GM12872 (cell line): ENCODE data around the gene SUN2.

Experiments
- TF ChIP-seq, protein P1 (sequence below): IDR thresholded peaks from 3 replicates; pipeline ENCODE4 v1.5.1; 2011; ENCODE audit warnings: low read depth, mild to moderate bottlenecking, low read length, moderate library complexity; ENCODE audit not compliant: insufficient read depth

Gene SUN2

DNA sequence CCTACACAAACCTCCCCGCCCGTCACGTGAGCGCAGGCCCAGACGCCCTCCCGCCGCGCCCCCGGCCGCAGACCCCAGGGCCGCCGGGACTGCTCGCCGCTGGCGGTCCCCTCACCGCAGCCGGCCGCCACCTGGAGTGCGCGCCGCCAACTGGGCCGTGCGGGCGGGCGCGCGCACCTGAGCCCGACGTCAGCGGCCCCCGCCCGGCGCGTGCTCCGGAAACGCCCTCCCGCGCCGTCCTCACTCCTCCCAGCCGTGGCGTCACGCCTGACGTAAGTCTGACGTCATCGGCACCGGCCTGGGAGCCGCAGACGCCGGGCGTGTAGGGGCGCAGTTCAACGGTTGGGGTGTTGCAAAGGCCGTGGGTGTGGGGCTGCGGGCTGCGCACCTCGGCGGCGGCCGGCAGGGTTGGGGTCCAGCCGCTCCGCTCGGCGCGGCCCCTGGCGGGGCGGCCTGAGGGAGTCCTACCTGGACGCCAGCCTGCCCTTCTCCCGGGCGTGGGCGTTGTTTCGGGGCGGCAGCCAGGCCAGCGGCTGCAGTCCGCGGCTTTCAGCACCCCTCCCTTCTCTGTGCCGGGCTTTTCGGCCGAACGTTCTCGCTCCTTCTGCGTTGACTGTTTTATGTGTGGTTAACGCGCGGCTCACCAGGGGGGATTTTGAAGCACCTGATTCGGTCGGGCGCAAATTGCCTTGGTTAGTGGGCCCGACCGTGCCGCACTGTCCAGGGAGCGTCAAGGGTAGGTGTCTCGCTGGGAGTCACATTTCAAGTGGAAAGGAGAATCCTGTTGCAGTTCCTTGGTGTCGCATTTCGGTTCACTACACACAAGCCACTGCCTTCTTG lies 54.8 kb downstream of the SUN2 start, which contains the start of gene JOSD1:
TSS of gene JOSD1 (minus strand) at position 155 of the 840 bp plus-strand sequence. CDS start 956 bp downstream, outside the sequence.
- TF ChIP-seq, protein P1, sequence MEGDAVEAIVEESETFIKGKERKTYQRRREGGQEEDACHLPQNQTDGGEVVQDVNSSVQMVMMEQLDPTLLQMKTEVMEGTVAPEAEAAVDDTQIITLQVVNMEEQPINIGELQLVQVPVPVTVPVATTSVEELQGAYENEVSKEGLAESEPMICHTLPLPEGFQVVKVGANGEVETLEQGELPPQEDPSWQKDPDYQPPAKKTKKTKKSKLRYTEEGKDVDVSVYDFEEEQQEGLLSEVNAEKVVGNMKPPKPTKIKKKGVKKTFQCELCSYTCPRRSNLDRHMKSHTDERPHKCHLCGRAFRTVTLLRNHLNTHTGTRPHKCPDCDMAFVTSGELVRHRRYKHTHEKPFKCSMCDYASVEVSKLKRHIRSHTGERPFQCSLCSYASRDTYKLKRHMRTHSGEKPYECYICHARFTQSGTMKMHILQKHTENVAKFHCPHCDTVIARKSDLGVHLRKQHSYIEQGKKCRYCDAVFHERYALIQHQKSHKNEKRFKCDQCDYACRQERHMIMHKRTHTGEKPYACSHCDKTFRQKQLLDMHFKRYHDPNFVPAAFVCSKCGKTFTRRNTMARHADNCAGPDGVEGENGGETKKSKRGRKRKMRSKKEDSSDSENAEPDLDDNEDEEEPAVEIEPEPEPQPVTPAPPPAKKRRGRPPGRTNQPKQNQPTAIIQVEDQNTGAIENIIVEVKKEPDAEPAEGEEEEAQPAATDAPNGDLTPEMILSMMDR = no peak

DNA sequence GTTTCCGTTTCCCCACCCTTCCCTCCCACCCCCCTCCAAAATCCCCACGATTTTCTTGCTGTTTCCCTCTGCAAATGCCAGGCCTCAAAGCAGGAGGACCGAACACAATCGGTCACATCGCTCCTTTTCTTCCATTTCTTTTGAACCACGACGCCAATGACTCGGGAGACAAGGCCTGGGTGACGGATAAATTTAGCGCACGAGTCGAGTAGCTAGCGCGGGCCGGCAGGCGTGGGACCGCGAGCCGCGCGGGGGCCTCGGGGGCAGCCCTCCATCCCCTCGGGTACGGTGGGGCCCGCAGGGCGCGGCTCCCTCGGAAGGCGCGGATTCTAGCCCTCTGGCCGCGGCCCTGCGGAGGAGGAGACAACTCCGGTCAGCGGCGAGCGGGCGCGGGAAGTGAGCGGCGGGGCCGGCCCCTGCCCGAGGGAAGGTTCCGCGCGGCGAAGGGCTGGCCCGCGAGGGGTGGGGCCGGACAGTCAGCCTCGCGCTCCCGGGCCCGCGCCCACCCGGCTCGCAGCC lies 55.5 kb downstream of the SUN2 start:
- TF ChIP-seq, protein P1 = no peak

DNA sequence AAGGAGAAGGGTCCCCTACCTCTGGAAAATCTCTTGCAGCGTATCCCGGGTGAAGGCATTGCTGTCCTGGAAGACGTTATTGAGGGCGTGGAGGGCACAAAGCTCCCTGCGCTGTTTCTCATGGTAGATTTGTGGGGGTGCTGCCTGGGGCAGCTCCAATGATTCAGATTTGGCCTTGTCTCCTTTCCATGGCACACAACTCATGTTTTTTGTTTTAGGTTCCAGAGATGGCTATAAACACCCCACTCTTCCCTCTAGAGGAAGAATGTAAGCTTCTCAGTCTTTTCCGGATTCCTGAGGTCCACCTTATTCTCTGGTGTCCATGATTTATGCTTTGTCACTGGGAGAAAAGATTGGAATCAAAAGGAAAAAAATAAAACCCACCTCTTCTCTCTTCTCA lies 56.0 kb downstream of the SUN2 start:
- TF ChIP-seq, protein P1 = no peak

DNA sequence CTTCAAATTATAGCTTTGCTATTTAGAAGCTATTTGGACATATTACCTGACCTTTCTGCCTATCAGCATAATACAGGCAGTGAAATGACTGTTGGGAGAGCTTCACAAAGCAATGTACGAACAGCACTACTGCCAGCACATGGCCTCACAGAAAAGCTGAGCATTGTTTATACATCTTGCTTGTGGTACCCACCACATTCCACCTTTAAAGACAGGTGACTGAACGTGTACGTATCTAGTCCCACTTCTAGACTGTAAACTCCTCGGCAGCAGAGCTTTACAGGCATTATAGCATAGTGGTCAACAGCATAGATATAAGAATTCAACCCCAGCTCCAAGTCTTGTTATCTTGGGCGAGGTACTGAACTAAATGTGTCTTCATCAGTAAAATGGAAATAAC lies 56.7 kb downstream of the SUN2 start:
- TF ChIP-seq, protein P1 = no peak

DNA sequence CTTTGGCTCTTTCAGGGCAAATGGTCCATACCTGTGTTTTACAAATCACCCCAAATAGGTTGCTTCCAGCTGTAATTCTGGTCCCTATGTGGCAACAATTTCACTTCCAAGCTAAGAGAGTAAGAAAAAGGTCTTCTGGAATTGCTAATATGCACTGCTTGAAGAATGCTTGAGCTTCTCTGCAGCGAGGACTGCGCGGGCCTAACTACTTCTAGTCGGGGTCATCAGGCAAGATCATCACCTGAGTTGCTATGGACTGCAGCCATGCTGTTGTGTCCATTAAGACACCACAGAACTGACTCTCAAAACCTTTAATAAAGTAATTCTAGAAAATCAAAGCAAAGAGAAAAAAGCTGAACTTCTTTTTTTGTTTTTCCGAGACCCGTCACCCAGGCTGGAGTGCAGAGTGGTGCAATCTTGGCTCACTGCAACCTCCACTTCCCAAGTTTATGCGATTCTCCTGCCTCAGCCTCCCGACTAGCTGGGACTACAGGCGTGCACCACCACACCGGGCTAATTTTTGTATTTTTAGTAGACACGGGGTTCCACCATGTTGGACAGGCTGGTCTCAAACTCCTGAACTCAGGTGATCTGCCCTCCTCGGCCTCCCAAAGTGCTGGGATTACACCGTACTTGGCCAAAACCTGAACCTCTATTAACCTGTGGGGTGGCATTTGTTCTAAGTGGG lies 57.2 kb downstream of the SUN2 start:
- TF ChIP-seq, protein P1 = no peak

DNA sequence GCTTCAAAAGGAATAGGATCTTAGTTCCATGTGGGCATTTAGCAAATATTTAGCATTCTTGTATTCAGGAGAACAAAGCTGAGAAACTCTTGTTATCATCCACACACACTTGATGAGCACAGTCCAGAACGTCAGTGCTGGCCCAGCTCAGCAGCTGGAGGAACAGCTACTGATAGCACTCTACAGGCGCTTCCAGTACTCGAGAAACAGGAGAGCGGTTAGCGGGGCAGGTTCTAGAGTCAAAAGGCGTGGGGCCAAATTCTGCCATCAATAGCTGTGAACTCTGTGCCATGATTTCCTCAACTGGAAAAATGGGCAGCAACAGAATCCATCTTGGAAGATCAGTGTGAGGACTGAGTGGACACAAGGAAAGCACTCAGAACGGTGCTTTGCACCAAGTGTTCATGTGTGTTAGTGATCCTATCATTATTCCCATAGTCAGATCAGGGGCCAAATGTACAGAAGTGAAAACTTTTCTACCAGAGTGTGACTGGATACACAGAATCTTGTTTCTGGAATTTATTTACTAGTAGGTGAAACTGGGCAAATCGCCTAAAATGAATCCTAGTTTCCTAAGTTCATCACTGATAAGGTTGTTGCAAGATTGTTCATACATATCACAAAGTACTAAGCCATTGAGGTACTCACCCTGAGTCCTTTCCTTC lies 58.2 kb downstream of the SUN2 start:
- TF ChIP-seq, protein P1 = no peak
